Subcutaneous abdominal adipose tissue (tissue), 5 donors: ENCODE results near the gene GNG4.

Experiments
- H3K27ac ChIP-seq: one replicate; pipeline ENCODE4 v1.7.0; 2013; ENCODE audit warnings: low read depth, mild to moderate bottlenecking, inconsistent platforms, low read length, moderate library complexity
- H3K27me3 ChIP-seq, 5 donors: one replicate each; pipeline ENCODE4 v1.7.0; 2013; ENCODE audit warnings: low read length in 5 of 5, inconsistent platforms in 1 of 5; ENCODE audit not compliant: control insufficient read depth in 5 of 5, insufficient read depth in 4 of 5
- H3K36me3 ChIP-seq, 5 donors: one replicate each; pipeline ENCODE4 v1.7.0; 2013; ENCODE audit warnings: low read length in 5 of 5; ENCODE audit not compliant: control insufficient read depth in 5 of 5, insufficient read depth in 5 of 5
- H3K4me1 ChIP-seq, 5 donors: one replicate each; pipeline ENCODE4 v1.7.0; 2013; ENCODE audit warnings: low read length in 5 of 5, mild to moderate bottlenecking in 3 of 5, moderate library complexity in 1 of 5; ENCODE audit not compliant: control insufficient read depth in 5 of 5, insufficient read depth in 5 of 5
- H3K4me3 ChIP-seq, 5 donors: one replicate each; pipeline ENCODE4 v1.7.0; 2013; ENCODE audit warnings: low read length in 5 of 5, low read depth in 1 of 5
- H3K9ac ChIP-seq, 5 donors: one replicate each; pipeline ENCODE4 v1.7.0; 2013; ENCODE audit warnings: low read length in 5 of 5, mild to moderate bottlenecking in 4 of 5, moderate library complexity in 3 of 5
- H3K9me3 ChIP-seq, 5 donors: one replicate each; pipeline ENCODE4 v1.7.0; 2013; ENCODE audit warnings: low read length in 5 of 5; ENCODE audit not compliant: control insufficient read depth in 5 of 5
- donor health status: healthy.
- donor health status: healthy.
- donor health status: healthy.
- donor health status: healthy.
- donor health status: healthy.

Gene GNG4

DNA sequence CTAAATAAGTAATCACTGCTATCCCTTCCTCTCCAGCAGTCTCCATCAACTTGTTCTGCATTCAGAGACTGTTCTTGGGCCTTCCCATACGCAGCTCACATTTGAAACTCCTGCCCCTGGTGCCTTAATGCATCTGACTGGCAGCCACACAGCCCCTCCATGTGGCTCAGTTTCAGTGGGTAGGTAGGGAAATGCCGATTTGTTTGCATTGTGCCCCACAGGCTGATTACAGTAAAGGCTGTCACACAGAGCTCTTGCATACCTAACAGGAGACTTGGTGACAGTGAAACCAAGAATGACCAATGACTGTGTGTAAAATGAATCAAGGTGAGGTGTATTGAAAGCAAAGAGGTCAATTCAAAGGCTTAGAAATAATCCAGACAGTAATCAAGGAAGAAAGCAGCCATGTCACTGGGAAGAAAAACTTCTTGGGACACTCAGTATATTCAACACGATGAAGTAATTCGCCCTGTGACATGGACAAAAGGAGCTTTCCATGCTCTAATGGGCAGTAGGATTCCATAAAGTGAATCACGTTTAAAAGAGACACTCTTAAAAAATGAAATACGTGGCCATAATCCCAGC is 132.6 kb downstream of the GNG4 start:
- Histone ChIP-seq H3K4me3 (no peak overlapping the region), H3K9ac (no peak overlapping the region), H3K36me3 (no peaks in the 10 kb centered on the region), H3K9me3 (no peaks in the 10 kb centered on the region), H3K4me1 (no peaks in the 10 kb centered on the region), H3K27me3 (peaks cover 0 to 3% (median 0%) of the 10 kb centered on the region in 5 donors), H3K27ac (no peak overlapping the region)

DNA sequence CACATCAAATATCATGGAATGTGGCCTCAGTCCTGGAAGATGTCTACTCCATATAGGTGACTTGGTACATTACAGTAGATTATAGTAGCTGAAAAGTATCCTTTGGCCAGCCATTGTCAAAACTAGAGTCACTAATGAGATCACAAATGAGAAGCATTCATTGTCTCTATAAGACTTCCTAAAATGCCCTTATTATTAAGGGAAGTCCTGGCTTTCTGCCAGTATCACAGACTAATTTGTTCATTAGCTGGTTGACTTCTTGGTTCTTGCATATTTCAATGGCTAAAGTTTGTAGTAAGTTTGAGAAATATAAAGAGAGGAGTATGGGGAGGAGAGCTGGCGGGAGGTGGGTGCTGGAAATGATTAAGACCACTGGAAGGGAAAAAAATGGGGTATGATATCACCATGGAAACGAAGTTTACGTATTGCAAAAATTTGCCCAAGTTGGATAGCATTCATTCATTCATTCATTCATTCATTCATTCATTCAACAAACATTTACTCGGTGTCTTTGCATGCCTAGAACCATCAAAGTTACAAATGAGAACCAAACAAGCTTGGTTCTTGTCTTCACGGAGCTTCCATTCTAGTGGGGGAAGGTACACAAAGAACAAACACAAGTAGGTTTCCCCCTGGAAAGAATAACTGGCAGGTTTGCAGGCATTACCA is 133.6 kb downstream of the GNG4 start:
- H3K9me3 ChIP-seq: no peaks in the 10 kb centered on the region
- H3K27ac ChIP-seq: no peak overlapping the region
- no peak overlapping the region for H3K4me3 ChIP-seq

DNA sequence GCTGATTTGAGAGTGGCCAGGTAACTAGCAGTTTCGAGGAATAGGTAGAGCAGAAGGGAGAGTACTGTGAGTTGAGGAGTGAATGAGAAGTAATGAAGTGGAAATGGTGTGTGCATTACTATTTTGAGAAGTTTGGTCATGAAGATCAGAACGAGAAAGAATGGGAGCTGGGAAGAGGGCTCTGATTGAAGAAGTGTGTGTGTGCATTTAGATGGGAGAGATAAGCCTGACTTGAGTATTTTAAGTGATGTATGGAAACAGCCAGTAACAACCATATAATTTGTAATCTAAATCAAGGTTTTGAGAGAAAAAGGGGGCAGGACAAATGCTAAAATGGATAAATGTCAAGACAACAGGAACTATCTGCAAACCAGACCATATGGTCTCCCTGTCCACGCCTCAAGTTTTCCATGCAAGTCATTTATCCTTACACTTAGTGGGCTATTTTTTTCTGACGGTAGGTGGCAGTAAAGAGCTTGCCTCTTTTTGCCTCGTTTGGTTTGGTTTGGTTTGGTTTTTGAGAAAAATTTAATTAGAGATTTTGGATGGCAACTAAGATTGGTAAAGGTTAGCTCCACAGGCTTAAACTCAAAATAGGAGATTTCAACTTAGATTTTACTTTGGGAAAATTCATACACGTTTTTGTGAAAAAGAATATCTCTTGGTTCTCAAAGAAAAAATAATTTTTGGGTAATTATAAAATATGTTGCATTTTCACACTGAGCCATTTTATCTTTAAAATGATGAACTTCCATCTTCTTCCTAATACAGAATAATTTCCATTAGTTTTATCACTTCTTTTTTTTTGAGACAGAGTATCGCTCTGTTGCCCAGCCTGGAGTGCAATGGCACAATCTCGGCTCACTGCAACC is 135.9 kb downstream of the GNG4 start:
- Histone ChIP-seq H3K27me3 (peaks cover 0 to 7% (median 0%) of the 10 kb centered on the region in 5 donors), H3K9ac (no peak overlapping the region), H3K4me1 (no peaks in the 10 kb centered on the region), H3K36me3 (no peaks in the 10 kb centered on the region), H3K4me3 (no peak overlapping the region), H3K27ac (no peak overlapping the region), H3K9me3 (no peaks in the 10 kb centered on the region)

More for the DNA sequence above, 133.6 kb downstream of the GNG4 start:
- H3K27me3 ChIP-seq: peaks cover 0 to 7% (median 0%) of the 10 kb centered on the region in 5 donors
- no peak overlapping the region for H3K9ac ChIP-seq
- H3K36me3 ChIP-seq: no peaks in the 10 kb centered on the region
- H3K4me1 ChIP-seq: no peaks in the 10 kb centered on the region

DNA sequence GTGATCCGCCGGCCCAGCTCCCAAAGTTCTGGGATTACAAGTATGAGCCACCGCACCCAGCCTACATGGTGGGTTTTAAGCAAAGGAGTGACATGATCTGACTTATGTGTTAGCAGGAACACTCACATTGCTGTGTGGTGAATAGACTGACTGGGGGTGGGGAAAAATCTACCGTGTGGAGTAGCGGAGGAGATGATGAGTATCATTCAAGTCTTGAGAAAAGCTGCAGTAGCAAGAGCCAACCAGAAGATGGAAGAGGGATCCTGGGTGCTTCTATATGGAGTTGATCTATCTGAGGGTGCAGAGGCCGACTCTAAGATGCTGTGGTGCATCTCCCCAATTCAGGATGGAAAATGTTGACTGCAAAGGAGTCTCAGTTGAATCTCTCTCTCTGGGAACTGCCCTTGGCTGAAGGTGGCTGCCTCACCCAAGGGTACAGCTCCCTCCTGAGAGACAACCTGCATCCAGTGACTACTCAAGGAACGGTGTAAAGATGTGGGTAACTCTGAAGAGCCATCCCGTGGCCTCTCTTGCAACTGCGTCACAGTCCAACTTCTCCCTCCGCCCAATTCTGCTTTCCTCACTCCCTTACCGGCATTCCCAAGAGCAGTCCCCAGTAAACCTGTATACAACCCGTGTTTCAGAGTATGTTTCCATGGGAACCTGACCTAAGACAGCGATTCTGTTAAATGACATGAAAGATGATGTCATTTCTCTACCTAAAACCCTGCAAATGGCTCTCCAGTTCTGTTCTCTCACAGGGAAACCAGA is 137.9 kb downstream of the GNG4 start:
- Histone ChIP-seq H3K4me3 (no peak overlapping the region), H3K36me3 (no peaks in the 10 kb centered on the region), H3K4me1 (no peaks in the 10 kb centered on the region), H3K27me3 (peaks cover 0 to 7% (median 0%) of the 10 kb centered on the region in 5 donors), H3K9ac (no peak overlapping the region), H3K9me3 (no peaks in the 10 kb centered on the region), H3K27ac (no peak overlapping the region)

DNA sequence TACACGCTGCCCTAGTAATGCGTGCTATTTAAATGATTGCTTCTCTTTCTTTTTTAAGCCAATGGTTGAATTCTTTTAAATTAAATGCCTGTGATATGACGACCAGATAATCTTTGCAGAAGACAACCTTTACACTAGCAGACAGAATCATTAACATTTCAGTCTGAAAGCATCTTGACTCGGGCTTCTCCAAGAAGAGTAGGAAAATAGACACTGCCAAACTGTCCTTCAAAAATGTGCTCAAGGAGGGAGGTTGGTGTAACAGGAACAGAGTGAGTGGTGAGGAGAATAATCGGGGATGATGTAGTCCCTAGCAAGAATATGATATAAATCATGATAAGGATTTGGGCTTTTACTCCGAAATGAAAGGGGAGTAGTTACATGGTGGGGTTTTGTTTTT is 138.8 kb downstream of the GNG4 start:
- no peak overlapping the region for H3K9ac ChIP-seq
- H3K36me3 ChIP-seq: no peaks in the 10 kb centered on the region
- peaks cover 0 to 7% (median 0%) of the 10 kb centered on the region in 5 donors for H3K27me3 ChIP-seq
- H3K9me3 ChIP-seq: no peaks in the 10 kb centered on the region
- no peaks in the 10 kb centered on the region for H3K4me1 ChIP-seq
- H3K4me3 ChIP-seq: no peak overlapping the region
- H3K27ac ChIP-seq: no peak overlapping the region

DNA sequence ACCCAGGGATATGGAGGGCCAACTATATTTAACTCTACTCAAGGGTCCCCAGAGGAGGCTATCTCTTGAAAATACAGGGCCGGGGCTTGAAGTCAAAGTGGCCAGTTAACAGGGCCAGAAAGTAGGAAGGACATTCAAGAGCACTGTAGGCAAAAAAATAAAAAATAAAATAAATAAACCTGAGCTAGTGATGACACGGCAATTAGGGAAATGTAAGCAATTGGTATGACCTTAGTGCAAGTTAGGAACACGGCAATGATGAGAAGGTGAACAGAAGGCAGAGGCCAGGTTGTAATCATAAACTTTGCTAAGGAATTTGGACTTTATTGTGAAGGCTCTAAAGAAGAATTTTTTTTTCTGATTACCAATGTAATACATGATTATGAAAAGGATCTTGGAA is 142.0 kb downstream of the GNG4 start:
- no peak overlapping the region for H3K27ac ChIP-seq
- peaks cover 0 to 7% (median 0%) of the 10 kb centered on the region in 5 donors for H3K27me3 ChIP-seq
- no peaks in the 10 kb centered on the region for H3K36me3 ChIP-seq
- H3K9me3 ChIP-seq: no peaks in the 10 kb centered on the region
- H3K4me3 ChIP-seq: no peak overlapping the region
- H3K4me1 ChIP-seq: peaks cover 4 to 21% (median 10%) of the 10 kb centered on the region in 5 donors
- H3K9ac ChIP-seq: no peak overlapping the region

DNA sequence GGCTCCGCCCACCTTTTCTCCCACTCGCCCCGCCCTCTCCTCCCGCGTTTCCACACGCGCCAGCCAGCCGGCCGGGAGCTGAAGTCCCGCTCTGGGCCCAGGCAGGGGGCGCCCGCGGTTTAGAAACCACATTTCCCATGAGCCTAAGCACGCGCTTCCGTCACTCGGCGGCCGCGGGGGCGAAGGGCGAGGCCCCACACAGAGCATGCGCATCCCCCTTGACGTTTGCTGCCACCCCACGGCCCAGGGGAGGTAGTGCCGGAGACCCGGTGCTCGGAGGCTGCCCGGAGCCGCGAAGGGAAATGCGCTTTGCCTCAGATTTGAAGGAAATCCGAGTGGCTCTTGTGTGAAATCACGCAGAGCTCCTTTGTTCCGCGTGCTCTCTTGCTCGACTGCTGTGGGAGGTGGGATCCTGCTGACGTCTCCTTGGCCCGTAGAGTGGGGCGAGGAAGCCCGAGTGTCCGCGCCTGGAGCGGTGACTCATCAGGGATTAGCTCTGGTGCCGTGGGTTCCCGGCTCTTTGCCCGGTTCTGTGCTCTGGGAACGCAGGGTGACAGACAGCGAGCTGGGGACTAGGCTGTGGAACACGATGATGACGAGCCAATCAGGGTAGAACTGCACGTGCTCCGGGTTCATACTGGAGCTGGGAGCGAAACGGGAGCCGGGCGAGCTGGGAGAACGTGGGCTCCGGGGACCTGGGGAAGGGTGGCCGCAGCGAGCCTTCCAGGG is 144.9 kb downstream of the GNG4 start:
- peaks cover 4 to 24% (median 14%) of the 10 kb centered on the region in 5 donors for H3K4me1 ChIP-seq
- H3K9me3 ChIP-seq: no peaks in the 10 kb centered on the region
- no peaks in the 10 kb centered on the region for H3K36me3 ChIP-seq
- H3K27ac ChIP-seq: peak overlapping the region; percentile 98
- peak overlapping the region; percentile 77 to 97 (median 90) for H3K9ac ChIP-seq
- peak overlapping the region; percentile 53 to 91 (median 80) for H3K4me3 ChIP-seq
- H3K27me3 ChIP-seq: no peaks in the 10 kb centered on the region

DNA sequence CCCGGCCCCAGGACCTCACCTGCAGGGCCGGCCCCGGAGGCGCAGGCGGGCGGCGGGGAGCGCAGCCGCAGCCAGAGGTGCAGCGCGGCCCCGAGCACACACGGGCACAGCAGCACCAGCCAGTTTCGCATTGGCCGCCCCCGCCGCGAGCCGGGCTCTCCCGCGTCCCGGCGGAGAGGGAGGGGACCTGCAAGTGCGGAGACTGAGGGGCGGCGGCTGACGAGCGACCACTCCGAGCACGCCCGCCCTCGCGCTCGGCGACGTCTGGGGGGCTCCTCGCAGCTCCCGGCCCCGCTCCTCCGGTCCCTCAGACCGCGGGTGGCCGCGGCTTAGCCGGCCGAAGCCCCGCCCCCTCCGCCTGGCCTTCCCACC is 145.5 kb downstream of the GNG4 start, which contains the start of gene B3GALNT2:
Gene B3GALNT2, minus strand, starts transcription at position 331 of the 372 bp plus-strand sequence. Its CDS starts 200 bp downstream, at position 131.
- Histone ChIP-seq H3K36me3 (no peaks in the 10 kb centered on the region), H3K9me3 (no peaks in the 10 kb centered on the region), H3K4me3 (peak within 1 kb of the TSS; percentile 78 to 91 (median 82)), H3K9ac (peak within 1 kb of the TSS; percentile 77 to 97 (median 90)), H3K4me1 (peaks cover 4 to 24% (median 14%) of the 10 kb centered on the region in 5 donors), H3K27me3 (no peaks in the 10 kb centered on the region), H3K27ac (peak within 1 kb of the TSS; percentile 98)
